Peyer's patch (tissue), 4 donors: ENCODE data around the gene C1QTNF6. TPM values are rescaled to one million over a fixed set of nuclear protein-coding genes. Genes with fewer than 3 reads are reported as not detected.

Experiments
- DNase-seq, 3 donors: peaks; one replicate each; pipeline ENCODE4 v3.0.0-alpha.2; 2017 to 2019
- H3K27ac ChIP-seq, 4 donors: fragments of 200-600 bp; sonication (generic); one replicate each; pipeline ENCODE4 v1.5.1; 2016 to 2019
- H3K27me3 ChIP-seq, 2 donors: fragments of 200-600 bp; sonication (generic); one replicate each; pipeline ENCODE4 v1.5.1; 2019
- H3K36me3 ChIP-seq, 3 donors: fragments of 200-600 bp; sonication (generic); one replicate each; pipeline ENCODE4 v1.5.1; 2016 to 2019
- H3K4me1 ChIP-seq, 4 donors: fragments of 200-600 bp; sonication (generic); one replicate each; pipeline ENCODE4 v1.5.1; 2016 to 2019
- H3K4me3 ChIP-seq, 4 donors: fragments of 200-600 bp; sonication (generic); 1 replicate in 3 of 4; 2 replicates in 1 of 4; pipeline ENCODE4 v1.5.1; 2016 to 2019; ENCODE audit warnings: mild to moderate bottlenecking in 1 of 4
- H3K9me3 ChIP-seq, 4 donors: fragments of 200-600 bp; sonication (generic); one replicate each; pipeline ENCODE4 v1.5.1; 2016 to 2019; ENCODE audit warnings: mild to moderate bottlenecking in 1 of 4
- CTCF ChIP-seq, 6 experiments: fragments of 450-650 bp in 4 of 6; fragments of 200-600 bp in 2 of 6; sonication (generic) in 1 of 6; IDR thresholded peaks; one replicate each; pipeline ENCODE4 v1.5.1; 2017 to 2019; ENCODE audit warnings: antibody characterized with exemption in 6 of 6, mild to moderate bottlenecking in 3 of 6, moderate library complexity in 1 of 6
- POLR2A ChIP-seq, 2 donors: fragments of 450-650 bp; IDR thresholded peaks; one replicate each; pipeline ENCODE4 v1.5.1; 2017; ENCODE audit warnings: antibody characterized with exemption in 2 of 2, mild to moderate bottlenecking in 2 of 2, moderate library complexity in 2 of 2
- total RNA-seq, 4 donors: library from RNA; depleted of rRNA; stranded (reverse); fragments of >200 nt; gene quantifications; one replicate each; pipeline ENCODE4 v1.1.0, GENCODE V29; 2016

Gene C1QTNF6
- total RNA-seq, 4 donors from 2014 or later = 3.9 to 9.4 (median 5.9) TPM

GRCh38 chr22:37176464-37177061 is 11.5 kb downstream of the C1QTNF6 start:
- Histone ChIP-seq H3K27me3 (no peaks in the 10 kb centered on the region), H3K27ac (peak overlapping the region in 3 of 4 donors; percentile 11 to 52 (median 40)), H3K4me1 (peaks cover 0 to 49% (median 13%) of the 10 kb centered on the region in 4 donors), H3K9me3 (no peaks in the 10 kb centered on the region), H3K4me3 (peak overlapping the region in 1 of 4 donors; percentile 1), H3K36me3 (no peaks in the 10 kb centered on the region)
- TF ChIP-seq POLR2A (IDR thresholded peaks at IDR 0.05) = no peak
- no peak for TF ChIP-seq CTCF (IDR thresholded peaks at IDR 0.05)
- peak; percentile 53 to 66 (median 56) for DNase-seq

DNA sequence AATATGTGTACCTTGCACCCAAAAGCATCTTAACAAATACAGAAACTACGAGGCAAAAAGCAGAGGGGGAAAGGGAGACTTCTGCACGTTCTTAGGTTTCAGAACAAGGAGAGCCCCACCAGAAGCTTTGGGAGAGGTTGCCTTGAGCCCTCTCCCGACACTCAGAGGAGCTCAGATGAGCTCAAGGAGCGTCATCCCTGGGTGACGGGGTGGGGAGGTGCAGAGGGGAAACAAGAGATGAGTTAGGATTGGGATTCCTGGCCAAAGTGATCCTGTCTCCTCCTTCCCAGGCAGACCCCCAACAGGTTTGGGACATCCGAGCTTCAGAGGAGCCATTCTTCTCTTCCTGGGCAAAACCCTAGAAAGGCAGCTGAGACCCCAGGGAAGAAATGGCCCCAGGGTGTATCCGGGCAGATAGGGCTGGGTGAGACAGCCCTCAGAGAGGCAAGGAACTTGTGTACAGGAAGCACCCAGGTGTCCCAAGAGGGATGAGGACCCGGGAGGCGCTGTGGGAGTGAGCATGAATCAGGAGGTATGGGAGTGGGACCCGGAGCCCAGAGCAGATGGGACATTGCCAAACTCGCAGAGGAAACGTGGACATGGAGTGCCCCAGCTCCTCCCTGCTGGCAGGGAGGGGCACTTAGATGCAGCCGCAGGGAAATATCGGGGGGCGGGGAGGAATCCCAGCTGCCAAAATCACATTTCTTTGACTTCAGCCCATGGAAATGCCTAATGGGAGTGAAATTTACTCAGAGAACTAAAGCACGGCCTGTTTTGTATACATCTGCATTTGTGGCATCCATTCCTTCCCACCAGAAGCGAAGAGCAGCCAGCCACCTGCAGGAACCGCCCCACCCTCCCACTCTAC is 12.4 kb downstream of the C1QTNF6 start:
- H3K4me1 ChIP-seq = peaks cover 0 to 49% (median 13%) of the 10 kb centered on the region in 4 donors
- H3K9me3 ChIP-seq = no peaks in the 10 kb centered on the region
- no peaks in the 10 kb centered on the region for H3K27me3 ChIP-seq
- H3K27ac ChIP-seq = peak overlapping the region in 3 of 4 donors; percentile 11 to 52 (median 40)
- H3K36me3 ChIP-seq = no peaks in the 10 kb centered on the region
- no peak overlapping the region for H3K4me3 ChIP-seq
- TF ChIP-seq POLR2A (IDR thresholded peaks at IDR 0.05) (no peak), CTCF (IDR thresholded peaks at IDR 0.05) (no peak)
- DNase-seq = peak in 2 of 3 donors; percentile 43 to 46

GRCh38 chr22:37174964-37175363 is 13.1 kb downstream of the C1QTNF6 start:
- peaks cover 0 to 51% (median 13%) of the 10 kb centered on the region in 4 donors for H3K4me1 ChIP-seq
- no peak overlapping the region for H3K27ac ChIP-seq
- H3K27me3 ChIP-seq = no peaks in the 10 kb centered on the region
- TF ChIP-seq CTCF (IDR thresholded peaks at IDR 0.05) (no peak), POLR2A (IDR thresholded peaks at IDR 0.05) (no peak)
- no peaks in the 10 kb centered on the region for H3K9me3 ChIP-seq
- H3K4me3 ChIP-seq = no peak overlapping the region
- no peak for DNase-seq
- H3K36me3 ChIP-seq = no peaks in the 10 kb centered on the region

DNA sequence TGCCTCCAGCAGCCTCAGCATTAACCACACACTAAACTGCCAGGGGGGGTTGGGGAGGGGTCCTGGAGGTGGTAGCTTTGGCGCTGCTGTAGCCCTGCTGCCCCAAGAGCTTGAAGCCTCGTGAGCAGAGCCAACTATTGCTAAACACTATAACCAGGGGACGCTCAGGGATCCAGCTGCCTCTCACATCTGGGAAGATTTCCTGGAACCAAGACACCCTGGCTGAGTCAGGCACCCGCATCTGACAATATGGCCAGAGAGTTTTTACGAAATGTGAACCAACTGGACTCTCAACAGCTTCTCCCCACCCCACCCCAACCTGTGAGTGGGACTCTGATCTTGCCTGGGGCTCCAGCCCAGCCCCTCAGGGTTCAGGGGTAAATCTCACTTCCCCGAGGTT is 14.3 kb downstream of the C1QTNF6 start:
- no peaks in the 10 kb centered on the region for H3K9me3 ChIP-seq
- no peaks in the 10 kb centered on the region for H3K36me3 ChIP-seq
- TF ChIP-seq POLR2A (IDR thresholded peaks at IDR 0.05) = no peak
- no peak for TF ChIP-seq CTCF (IDR thresholded peaks at IDR 0.05)
- H3K27ac ChIP-seq = no peak overlapping the region
- no peaks in the 10 kb centered on the region for H3K27me3 ChIP-seq
- H3K4me3 ChIP-seq = no peak overlapping the region
- H3K4me1 ChIP-seq = peaks cover 0 to 40% (median 11%) of the 10 kb centered on the region in 4 donors
- peak in 1 of 3 donors; percentile 37 for DNase-seq

GRCh38 chr22:37172266-37173245 is 15.5 kb downstream of the C1QTNF6 start:
- H3K4me3 ChIP-seq = no peak overlapping the region
- H3K9me3 ChIP-seq = no peaks in the 10 kb centered on the region
- TF ChIP-seq POLR2A (IDR thresholded peaks at IDR 0.05) (no peak), CTCF (IDR thresholded peaks at IDR 0.05) (no peak)
- H3K36me3 ChIP-seq = no peaks in the 10 kb centered on the region
- H3K27ac ChIP-seq = no peak overlapping the region
- peaks cover 0 to 38% (median 8%) of the 10 kb centered on the region in 4 donors for H3K4me1 ChIP-seq
- H3K27me3 ChIP-seq = no peaks in the 10 kb centered on the region
- DNase-seq = no peak
